Measurements from ENCODE around the gene RHEB. TPM values are rescaled to one million over a fixed set of nuclear protein-coding genes. Genes with fewer than 3 reads are reported as not detected.

The RHEB gene
- total and polyA plus RNA-seq, 2 of the 13 experiments (the other 11 are each of a cell fraction or from before 2014, with no cell fraction given) = 55.0 to 77.6 TPM

DNA sequence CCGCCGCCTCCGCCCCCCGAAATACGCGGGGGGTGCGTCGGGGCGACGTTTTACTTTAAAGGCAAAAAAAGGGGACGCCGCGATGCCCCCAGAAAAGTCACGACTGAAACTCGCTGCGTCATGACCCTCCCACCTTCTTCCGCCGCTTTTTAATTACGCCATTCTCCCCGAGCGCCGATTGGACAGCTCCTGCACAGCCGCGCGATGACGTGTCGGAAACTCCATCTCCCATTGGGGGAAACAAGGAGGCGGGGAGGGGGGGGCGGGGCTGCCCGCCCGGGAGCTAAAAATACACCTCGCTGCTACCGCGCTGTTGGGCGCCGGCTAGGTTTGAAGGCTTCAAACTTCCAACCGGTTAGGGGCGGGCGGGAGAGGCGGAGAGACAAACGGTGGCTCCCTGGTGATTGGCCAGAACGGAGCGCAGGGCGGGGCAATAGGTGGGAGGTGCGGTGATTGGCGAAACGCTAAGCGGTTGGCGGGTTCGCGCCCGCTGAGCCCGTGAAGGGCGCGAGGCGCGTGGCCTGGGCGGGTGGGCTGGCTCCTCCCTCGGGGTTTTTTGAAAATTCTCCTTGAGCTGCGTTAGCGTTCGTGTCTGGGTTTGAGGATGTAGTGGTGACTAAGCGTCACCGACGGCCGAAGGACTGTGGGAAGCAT, at the start of gene RHEB (continued):
- TF ChIP-seq ZNF512B (CRISPR knock-in tag; IDR thresholded peaks at IDR 0.05; ENCODE audit: borderline replicate concordance) (no peak), CREB1 (IDR thresholded peaks at IDR 0.05) (peak; percentile 95), CREB1 (CRISPR knock-in tag; IDR thresholded peaks at IDR 0.05) (peak; percentile 93), ZFX (CRISPR knock-in tag; IDR thresholded peaks at IDR 0.05; ENCODE audit: low read depth) (no peak), ZNF792 (CRISPR knock-in tag; IDR thresholded peaks at IDR 0.05) (no peak), ELF3 (CRISPR knock-in tag; IDR thresholded peaks at IDR 0.05) (0 out of 2 replicates have a peak, but pooled peaks have one; percentile 26), ZBTB20 (CRISPR knock-in tag; IDR thresholded peaks at IDR 0.05; ENCODE audit: borderline replicate concordance, low read depth) (no peak), ZNF773 (CRISPR knock-in tag; IDR thresholded peaks at IDR 0.05; ENCODE audit: borderline replicate concordance) (no peak), ZMYM4 (CRISPR knock-in tag; IDR thresholded peaks at IDR 0.05) (peak; percentile 83; the same call in 1 of the 2 replicates), MTF2 (CRISPR knock-in tag; IDR thresholded peaks at IDR 0.05; ENCODE audit: borderline replicate concordance) (no peak), PHF21A (CRISPR knock-in tag; IDR thresholded peaks at IDR 0.05) (no peak), ZKSCAN1 (IDR thresholded peaks at IDR 0.05; ENCODE audit: low read length) (no peak), PRDM10 (CRISPR knock-in tag; IDR thresholded peaks at IDR 0.05; ENCODE audit: low read depth) (no peak), SIX1 (CRISPR knock-in tag; IDR thresholded peaks at IDR 0.05; ENCODE audit: borderline replicate concordance) (no peak), ZFP90 (CRISPR knock-in tag; IDR thresholded peaks at IDR 0.05; ENCODE audit: borderline replicate concordance) (0 out of 2 replicates have a peak, but pooled peaks have one; percentile 32), AGO2 (optimal IDR thresholded peaks at IDR 0.05; ENCODE audit: low read depth, low read length) (peak; percentile 4), IKZF4 (CRISPR knock-in tag; IDR thresholded peaks at IDR 0.05; ENCODE audit: borderline replicate concordance, low read depth, not compliant biosample characterization) (no peak)
- TF ChIP-seq, protein P1, sequence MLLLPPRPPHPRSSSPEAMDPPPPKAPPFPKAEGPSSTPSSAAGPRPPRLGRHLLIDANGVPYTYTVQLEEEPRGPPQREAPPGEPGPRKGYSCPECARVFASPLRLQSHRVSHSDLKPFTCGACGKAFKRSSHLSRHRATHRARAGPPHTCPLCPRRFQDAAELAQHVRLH (CRISPR knock-in tag; IDR thresholded peaks at IDR 0.05; ENCODE audit: borderline replicate concordance, low read depth) = no peak
- TF ChIP-seq, protein P2, sequence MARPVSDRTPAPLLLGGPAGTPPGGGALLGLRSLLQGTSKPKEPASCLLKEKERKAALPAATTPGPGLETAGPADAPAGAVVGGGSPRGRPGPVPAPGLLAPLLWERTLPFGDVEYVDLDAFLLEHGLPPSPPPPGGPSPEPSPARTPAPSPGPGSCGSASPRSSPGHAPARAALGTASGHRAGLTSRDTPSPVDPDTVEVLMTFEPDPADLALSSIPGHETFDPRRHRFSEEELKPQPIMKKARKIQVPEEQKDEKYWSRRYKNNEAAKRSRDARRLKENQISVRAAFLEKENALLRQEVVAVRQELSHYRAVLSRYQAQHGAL (CRISPR knock-in tag; IDR thresholded peaks at IDR 0.05; ENCODE audit: not compliant biosample characterization) = no peak
- TF ChIP-seq, protein P3, sequence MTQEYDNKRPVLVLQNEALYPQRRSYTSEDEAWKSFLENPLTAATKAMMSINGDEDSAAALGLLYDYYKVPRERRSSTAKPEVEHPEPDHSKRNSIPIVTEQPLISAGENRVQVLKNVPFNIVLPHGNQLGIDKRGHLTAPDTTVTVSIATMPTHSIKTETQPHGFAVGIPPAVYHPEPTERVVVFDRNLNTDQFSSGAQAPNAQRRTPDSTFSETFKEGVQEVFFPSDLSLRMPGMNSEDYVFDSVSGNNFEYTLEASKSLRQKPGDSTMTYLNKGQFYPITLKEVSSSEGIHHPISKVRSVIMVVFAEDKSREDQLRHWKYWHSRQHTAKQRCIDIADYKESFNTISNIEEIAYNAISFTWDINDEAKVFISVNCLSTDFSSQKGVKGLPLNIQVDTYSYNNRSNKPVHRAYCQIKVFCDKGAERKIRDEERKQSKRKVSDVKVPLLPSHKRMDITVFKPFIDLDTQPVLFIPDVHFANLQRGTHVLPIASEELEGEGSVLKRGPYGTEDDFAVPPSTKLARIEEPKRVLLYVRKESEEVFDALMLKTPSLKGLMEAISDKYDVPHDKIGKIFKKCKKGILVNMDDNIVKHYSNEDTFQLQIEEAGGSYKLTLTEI (CRISPR knock-in tag; conservative IDR thresholded peaks at IDR 0.05) = no peak

All from HepG2 (cell line).